Measurements from ENCODE around the gene CASKIN2. TPM values are rescaled to one million over a fixed set of nuclear protein-coding genes. Genes with fewer than 3 reads are reported as not detected.

CASKIN2 gene
- total RNA-seq, 1 experiment from 2014 or later = 37.0 TPM

- Histone ChIP-seq H2BK12ac (ENCODE audit: insufficient read length, low read depth, low read length) (no peak overlapping the region), H3K23ac (ENCODE audit: insufficient read length, low read depth, low read length) (no peak overlapping the region), H2BK15ac (ENCODE audit: low read depth, low read length) (no peak overlapping the region), H3K9ac (ENCODE audit: extremely low read depth, insufficient read length, low read length) (no peak overlapping the region), H2AK5ac (ENCODE audit: insufficient read length, low read length) (no peak overlapping the region), H3K9me3 (ENCODE audit: control insufficient read depth, low read depth, low read length) (no peaks in the 10 kb centered on the region), H4K91ac (ENCODE audit: insufficient read length, low read depth, low read length) (no peak overlapping the region), H3K4me2 (ENCODE audit: insufficient read depth, insufficient read length, low read length) (no peak overlapping the region), H3K14ac (ENCODE audit: insufficient read depth, low read length) (no peak overlapping the region), H3T11ph (ENCODE audit: low read length) (no peak overlapping the region), H4K20me1 (ENCODE audit: control insufficient read depth, insufficient read depth, insufficient read length) (no peaks in the 10 kb centered on the region), H3K4ac (ENCODE audit: low read depth, low read length) (no peak overlapping the region), H3K27me3 (ENCODE audit: insufficient read depth, low read length) (no peaks in the 10 kb centered on the region), H3K79me2 (ENCODE audit: insufficient read depth, low read length) (no peaks in the 10 kb centered on the region), H3K4me1 (ENCODE audit: insufficient read depth, low read length) (no peaks in the 10 kb centered on the region), H2BK5ac (ENCODE audit: insufficient read length, low read length) (no peak overlapping the region), H4K5ac (ENCODE audit: insufficient read length, low read depth, low read length) (no peak overlapping the region), H3K79me1 (ENCODE audit: insufficient read depth, low read depth, low read length, poor library complexity, severe bottlenecking) (no peaks in the 10 kb centered on the region), H3K56ac (ENCODE audit: insufficient read length, low read depth, low read length) (no peak overlapping the region), H3K18ac (ENCODE audit: insufficient read length, low read depth, low read length) (no peak overlapping the region), H2BK120ac (ENCODE audit: low read depth, low read length, poor library complexity, severe bottlenecking) (no peak overlapping the region), H4K8ac (replicated peaks; ENCODE audit: insufficient read length, low read depth, low read length) (no peak overlapping the region), H3K27ac (ENCODE audit: insufficient read length, low read depth, low read length) (no peak overlapping the region), H2AFZ (ENCODE audit: low read length) (no peak overlapping the region), H3K23me2 (ENCODE audit: insufficient read length, low read depth, low read length, poor library complexity, severe bottlenecking) (no peaks in the 10 kb centered on the region), H2BK20ac (ENCODE audit: low read depth, low read length, poor library complexity, severe bottlenecking) (no peak overlapping the region)
- Mint-ChIP-seq H3K36me3 (ENCODE audit: insufficient read depth in 1 of 3, low read depth in 3 of 3) (peaks cover 4 to 22% (median 14%) of the 10 kb centered on the region in 3 experiments; a peak in 5 of 7 replicates), H3K9me3 (no peaks in the 10 kb centered on the region), H3K4me1 (0 out of 4 replicates have a peak, but pooled peaks cover 0 to 2% of the 10 kb centered on the region in 2 experiments), H3K4me3 (no peak overlapping the region), H3K27me3 (ENCODE audit: low read depth) (no peaks in the 10 kb centered on the region), H3K27ac (no peak overlapping the region)
- WGBS (ENCODE audit: extremely low coverage, insufficient read length, low lambda C conversion rate) = no CpG with 5 or more reads among the region's 4 CpGs
- TF ChIP-seq, protein P1, sequence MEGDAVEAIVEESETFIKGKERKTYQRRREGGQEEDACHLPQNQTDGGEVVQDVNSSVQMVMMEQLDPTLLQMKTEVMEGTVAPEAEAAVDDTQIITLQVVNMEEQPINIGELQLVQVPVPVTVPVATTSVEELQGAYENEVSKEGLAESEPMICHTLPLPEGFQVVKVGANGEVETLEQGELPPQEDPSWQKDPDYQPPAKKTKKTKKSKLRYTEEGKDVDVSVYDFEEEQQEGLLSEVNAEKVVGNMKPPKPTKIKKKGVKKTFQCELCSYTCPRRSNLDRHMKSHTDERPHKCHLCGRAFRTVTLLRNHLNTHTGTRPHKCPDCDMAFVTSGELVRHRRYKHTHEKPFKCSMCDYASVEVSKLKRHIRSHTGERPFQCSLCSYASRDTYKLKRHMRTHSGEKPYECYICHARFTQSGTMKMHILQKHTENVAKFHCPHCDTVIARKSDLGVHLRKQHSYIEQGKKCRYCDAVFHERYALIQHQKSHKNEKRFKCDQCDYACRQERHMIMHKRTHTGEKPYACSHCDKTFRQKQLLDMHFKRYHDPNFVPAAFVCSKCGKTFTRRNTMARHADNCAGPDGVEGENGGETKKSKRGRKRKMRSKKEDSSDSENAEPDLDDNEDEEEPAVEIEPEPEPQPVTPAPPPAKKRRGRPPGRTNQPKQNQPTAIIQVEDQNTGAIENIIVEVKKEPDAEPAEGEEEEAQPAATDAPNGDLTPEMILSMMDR (conservative IDR thresholded peaks at IDR 0.05) = no peak
- no peak for DNase-seq
These were observed 43.2 kb downstream of the CASKIN2 start for GRCh38 chr17:75472119-75472518.
